Left renal pelvis (tissue), 4 donors: ENCODE data around the gene B3GALNT1. TPM values are rescaled to one million over a fixed set of nuclear protein-coding genes. Genes with fewer than 3 reads are reported as not detected.

Experiments used
- polyA plus RNA-seq, 4 donors: library from polyadenylated mRNA; unstranded; fragments of 120-200 nt; gene quantifications; one replicate each; pipeline ENCODE4 v1.2.1, GENCODE V29; 2013; ENCODE audit not compliant: insufficient read length in 4 of 4

B3GALNT1 gene
- polyA plus RNA-seq, 4 donors = 41.6 to 80.8 (median 48.8) TPM

Other genes starting within 250 kb of the B3GALNT1 start
- gene NMD3, start 116.0 kb upstream of the B3GALNT1 start, polyA plus RNA-seq = 10 to 100 TPM; 52.5 to 67.3 (median 63.9) TPM